AG04450 (cell line): ENCODE results near the gene IP6K1. TPM values are rescaled to one million over a fixed set of nuclear protein-coding genes. Genes with fewer than 3 reads are reported as not detected.

ENCODE experiments used
- CTCF ChIA-PET: fragments of 300-600, 350-600 bp; formaldehyde crosslinking; extraction: SDS; loops from one replicate; lab custom pipeline; 2022; ENCODE audit warnings: antibody characterized with exemption, inconsistent platforms; lab: Charles Lee
- POLR2A ChIA-PET: fragments of 350-600 bp; formaldehyde crosslinking; extraction: SDS; loops from one replicate; lab custom pipeline; 2021; ENCODE audit warnings: antibody characterized with exemption, inconsistent platforms; lab: Yijun Ruan, JAX
- DNase-seq: peaks from one replicate; pipeline ENCODE4 v3.0.0-alpha.2; 2011; ENCODE audit warnings: low read depth, low spot score
- H3K27ac ChIP-seq: one replicate; pipeline ENCODE4 v1.5.1; 2012; ENCODE audit warnings: low read depth, low read length, control low read depth
- H3K27me3 ChIP-seq: one replicate; pipeline ENCODE4 v1.6.0; 2012; ENCODE audit warnings: low read length; ENCODE audit not compliant: control insufficient read depth, insufficient read depth
- H3K4me3 ChIP-seq: 2 replicates; pipeline ENCODE4 v1.5.1; 2011; ENCODE audit warnings: mild to moderate bottlenecking, low read depth, low read length, control low read depth
- H3K9me3 ChIP-seq: 2 replicates; pipeline ENCODE4 v1.5.1; 2012; ENCODE audit warnings: low read length; ENCODE audit not compliant: control insufficient read depth, insufficient read depth
- polyA plus RNA-seq: library from polyadenylated mRNA; depleted of rRNA; stranded (reverse); fragments of >200 nt; gene quantifications from 2 replicates; pipeline ENCODE4 v1.2.3, GENCODE V29; 2011
- TF ChIP-seq, protein P1 (sequence below): IDR thresholded peaks from 2 replicates; pipeline ENCODE4 v1.5.1; 2011; ENCODE audit warnings: low read depth, low read length, control low read depth, inconsistent platforms

The IP6K1 gene
- polyA plus RNA-seq, 1 experiment, result 40.4 TPM

DNA sequence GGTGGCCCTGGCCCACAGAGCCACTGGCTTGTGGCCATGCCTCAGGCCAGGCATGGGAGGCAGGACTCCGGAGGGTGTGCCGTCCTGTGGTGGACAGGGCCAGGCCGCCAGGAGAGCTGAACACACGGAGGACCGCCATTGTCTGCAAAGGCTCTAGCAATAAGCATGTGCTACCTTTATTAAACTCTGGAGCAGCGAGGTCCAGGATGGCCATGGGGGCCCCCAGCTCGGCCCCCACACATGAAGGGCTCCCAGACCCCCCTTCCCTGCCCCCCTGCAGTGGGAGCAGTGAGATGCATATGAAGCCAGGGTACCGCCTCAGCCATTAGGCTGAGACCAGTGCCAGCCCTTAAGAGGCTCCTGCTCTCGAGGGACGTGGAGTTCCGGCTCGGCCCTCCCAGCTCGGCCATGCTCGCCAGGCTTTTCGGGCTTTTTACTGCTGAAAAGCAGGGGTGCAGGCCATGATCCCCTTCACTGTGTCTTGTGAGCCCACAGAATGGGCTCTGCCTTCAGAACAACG is 69.6 kb downstream of the IP6K1 start:
- no peak overlapping the region for H3K4me3 ChIP-seq
- CTCF ChIA-PET, result no interaction called here
- POLR2A ChIA-PET, result no interaction called here
- H3K27me3 ChIP-seq, result no peaks in the 10 kb centered on the region
- no peak for DNase-seq
- no peak overlapping the region for H3K27ac ChIP-seq
- peaks cover 12% of the 10 kb centered on the region; the same call in 1 of the 2 replicates for H3K9me3 ChIP-seq
- TF ChIP-seq, protein P1, sequence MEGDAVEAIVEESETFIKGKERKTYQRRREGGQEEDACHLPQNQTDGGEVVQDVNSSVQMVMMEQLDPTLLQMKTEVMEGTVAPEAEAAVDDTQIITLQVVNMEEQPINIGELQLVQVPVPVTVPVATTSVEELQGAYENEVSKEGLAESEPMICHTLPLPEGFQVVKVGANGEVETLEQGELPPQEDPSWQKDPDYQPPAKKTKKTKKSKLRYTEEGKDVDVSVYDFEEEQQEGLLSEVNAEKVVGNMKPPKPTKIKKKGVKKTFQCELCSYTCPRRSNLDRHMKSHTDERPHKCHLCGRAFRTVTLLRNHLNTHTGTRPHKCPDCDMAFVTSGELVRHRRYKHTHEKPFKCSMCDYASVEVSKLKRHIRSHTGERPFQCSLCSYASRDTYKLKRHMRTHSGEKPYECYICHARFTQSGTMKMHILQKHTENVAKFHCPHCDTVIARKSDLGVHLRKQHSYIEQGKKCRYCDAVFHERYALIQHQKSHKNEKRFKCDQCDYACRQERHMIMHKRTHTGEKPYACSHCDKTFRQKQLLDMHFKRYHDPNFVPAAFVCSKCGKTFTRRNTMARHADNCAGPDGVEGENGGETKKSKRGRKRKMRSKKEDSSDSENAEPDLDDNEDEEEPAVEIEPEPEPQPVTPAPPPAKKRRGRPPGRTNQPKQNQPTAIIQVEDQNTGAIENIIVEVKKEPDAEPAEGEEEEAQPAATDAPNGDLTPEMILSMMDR, result no peak

DNA sequence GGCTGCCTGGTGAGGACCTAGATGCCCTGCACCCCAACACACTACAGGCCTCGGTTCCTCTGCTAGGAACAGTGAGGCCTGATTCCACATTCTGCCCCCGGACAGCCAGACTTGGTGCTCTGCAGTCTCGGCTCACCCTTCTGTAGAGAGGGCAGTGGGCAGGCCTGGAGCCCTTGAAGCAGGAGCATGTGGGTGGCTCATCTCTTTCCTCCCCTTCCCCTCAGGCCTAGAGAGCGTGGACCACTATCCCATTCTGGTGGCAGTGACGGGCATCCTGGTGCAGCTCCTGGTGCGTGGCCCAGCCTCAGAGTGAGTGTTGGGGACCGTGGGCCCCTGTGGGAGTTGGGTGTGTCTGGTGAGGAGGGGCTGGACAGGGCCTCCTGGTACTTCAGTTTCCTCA is 70.2 kb downstream of the IP6K1 start:
- H3K27ac ChIP-seq, result no peak overlapping the region
- peaks cover 12% of the 10 kb centered on the region; the same call in 1 of the 2 replicates for H3K9me3 ChIP-seq
- ChIA-PET POLR2A (interaction anchor here (1.3 kb wide), 1 partner anchor 8 kb away, joined by 3 read pairs; the partner anchor contains the start of gene GMPPB), CTCF (no interaction called here)
- H3K27me3 ChIP-seq, result no peaks in the 10 kb centered on the region
- no peak overlapping the region for H3K4me3 ChIP-seq
- TF ChIP-seq, protein P1, result no peak
- DNase-seq, result no peak

DNA sequence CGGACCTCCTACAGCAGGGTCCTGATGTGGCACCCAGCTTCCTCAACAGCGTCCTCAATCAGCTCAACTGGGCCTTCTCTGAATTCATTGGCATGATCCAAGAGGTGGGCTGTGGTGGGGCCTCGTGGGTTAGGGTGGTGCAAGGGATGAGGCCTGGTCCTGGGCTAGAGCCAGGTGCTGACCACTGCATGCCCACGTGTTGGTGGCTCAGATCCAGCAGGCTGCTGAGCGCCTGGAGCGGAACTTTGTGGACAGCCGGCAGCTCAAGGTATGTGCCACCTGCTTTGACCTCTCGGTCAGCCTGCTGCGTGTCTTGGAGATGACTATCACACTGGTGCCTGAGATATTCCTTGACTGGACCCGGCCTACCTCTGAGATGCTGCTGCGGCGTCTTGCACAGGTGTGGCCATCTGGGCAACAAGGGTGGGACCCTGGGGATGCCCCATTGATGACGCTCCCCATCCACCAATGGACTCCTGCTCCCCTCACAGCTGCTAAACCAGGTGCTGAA is 70.7 kb downstream of the IP6K1 start:
- Histone ChIP-seq H3K9me3 (peaks cover 12% of the 10 kb centered on the region; the same call in 1 of the 2 replicates), H3K27ac (no peak overlapping the region), H3K4me3 (no peak overlapping the region), H3K27me3 (no peaks in the 10 kb centered on the region)
- TF ChIP-seq, protein P1, result no peak
- CTCF ChIA-PET, result no interaction called here
- POLR2A ChIA-PET, result interaction anchor here (1.3 kb wide), 1 partner anchor 8 kb away, joined by 3 read pairs; the partner anchor contains the start of gene GMPPB
- DNase-seq, result no peak

DNA sequence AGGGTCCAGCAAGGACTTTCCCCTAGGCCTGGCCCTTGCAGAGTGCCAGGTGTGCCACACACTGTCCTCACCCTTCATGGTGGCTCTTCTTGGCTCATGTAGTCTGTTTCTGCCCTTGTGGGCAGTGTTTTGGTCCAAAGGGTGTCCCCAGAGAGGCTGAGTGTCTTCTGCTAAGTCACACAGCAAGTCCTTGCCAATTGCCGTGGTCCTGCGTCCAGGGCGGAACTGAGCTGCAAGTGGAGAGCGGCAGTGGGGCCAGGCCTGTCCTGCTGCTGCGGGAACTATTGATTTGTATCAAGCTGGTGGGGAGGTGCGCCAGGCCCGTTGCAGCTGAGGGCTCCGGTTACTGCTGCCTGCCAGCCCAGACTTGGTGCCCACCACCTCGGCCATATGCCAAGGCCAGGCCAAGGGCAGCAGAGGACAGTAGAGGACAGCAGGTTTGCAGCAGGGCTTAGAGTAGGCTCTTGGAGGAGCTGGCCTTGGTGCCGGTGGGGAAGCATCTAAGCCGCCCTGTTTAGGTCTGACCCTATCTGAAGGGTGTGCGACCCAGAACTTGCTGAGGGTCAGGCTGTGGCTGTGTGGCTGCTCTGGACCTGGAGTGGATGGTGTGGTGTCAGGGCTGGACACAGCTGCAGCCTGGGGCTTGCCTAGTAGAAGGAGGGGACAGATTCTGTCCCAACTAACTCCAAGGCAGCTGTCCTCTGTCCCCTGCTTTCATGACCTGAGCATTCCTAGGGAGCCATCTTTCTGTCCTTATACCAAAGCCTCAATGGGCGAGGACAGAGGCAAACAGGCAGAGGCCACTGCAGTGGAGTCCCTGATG is 71.4 kb downstream of the IP6K1 start:
- H3K9me3 ChIP-seq, result peaks cover 12% of the 10 kb centered on the region; the same call in 1 of the 2 replicates
- TF ChIP-seq, protein P1, result no peak
- no peaks in the 10 kb centered on the region for H3K27me3 ChIP-seq
- DNase-seq, result no peak
- no peak overlapping the region for H3K4me3 ChIP-seq
- no peak overlapping the region for H3K27ac ChIP-seq
- ChIA-PET POLR2A (interaction anchor here (1.3 kb wide), 1 partner anchor 9 kb away, joined by 3 read pairs; the partner anchor contains the start of gene GMPPB), CTCF (no interaction called here)
